HL-60 (cell line): Measurements from ENCODE around the gene FMO1.

Experiments used
- CTCF ChIP-seq: IDR thresholded peaks from one replicate; pipeline ENCODE4 v1.5.1; 2011; ENCODE audit warnings: low read length, control low read depth, inconsistent platforms; ENCODE audit not compliant: insufficient read depth
- POLR2AphosphoS5 ChIP-seq: IDR thresholded peaks from 2 replicates; pipeline ENCODE4 v1.6.1; 2012; ENCODE audit warnings: low read depth
- REST ChIP-seq: IDR thresholded peaks from 2 replicates; pipeline ENCODE4 v1.6.1; 2012; ENCODE audit warnings: low read depth; ENCODE audit not compliant: insufficient replicate concordance
- SPI1 ChIP-seq: IDR thresholded peaks from 2 replicates; pipeline ENCODE4 v1.6.1; 2012; ENCODE audit warnings: low read depth, mild to moderate bottlenecking, borderline replicate concordance

GRCh38 chr1:171251952-171252300, 3.6 kb downstream of the FMO1 start:
- no peak for TF ChIP-seq CTCF
- no peak for TF ChIP-seq REST
- TF ChIP-seq POLR2AphosphoS5 = no peak
- TF ChIP-seq SPI1 = no peak
